H1 (cell line): ENCODE measurements around the gene GGN. TPM values are rescaled to one million over a fixed set of nuclear protein-coding genes. Genes with fewer than 3 reads are reported as not detected.

Source experiments
- CTCF ChIA-PET: fragments of 300-600 bp; sonication (Branson Sonifier 250); formaldehyde crosslinking; loops from one replicate; lab custom pipeline; 2021; ENCODE audit not compliant: partially characterized antibody; lab: Charles Lee
- POLR2A ChIA-PET: fragments of 300-600 bp; sonication (Branson Sonifier 250); formaldehyde crosslinking; loops from one replicate; lab custom pipeline; 2021; ENCODE audit warnings: inconsistent platforms; ENCODE audit not compliant: partially characterized antibody; lab: Charles Lee
- DNase-seq, 2 experiments: peaks; one replicate each; pipeline versions ENCODE4 v3.0.0 to v3.0.0-alpha.2; 2010 to 2022; ENCODE audit warnings: low spot score in 2 of 2, low read depth in 1 of 2, mixed read lengths in 1 of 2
- FAIRE-seq: peaks from 2 replicates; lab custom pipeline; 2011; peaks lifted over from hg19 to GRCh38; lab: Jason Lieb, UNC
- H2AFZ ChIP-seq: 2 replicates; pipeline ENCODE4 v1.8.1; 2012; ENCODE audit warnings: low read length, inconsistent platforms
- H2AK5ac ChIP-seq: 2 replicates; pipeline ENCODE4 v1.6.1; 2013; ENCODE audit warnings: low read depth, low read length
- H2BK120ac ChIP-seq: replicated peaks from 2 replicates; pipeline ENCODE3; 2013; ENCODE audit warnings: low read depth, low read length, inconsistent platforms
- H2BK12ac ChIP-seq: 2 replicates; pipeline ENCODE4 v1.6.1; 2013; ENCODE audit warnings: low read depth, low read length
- H2BK15ac ChIP-seq: 2 replicates; pipeline ENCODE4 v1.6.1; 2013; ENCODE audit warnings: low read length
- H2BK20ac ChIP-seq: 2 replicates; pipeline ENCODE4 v1.6.1; 2013; ENCODE audit warnings: low read length
- H2BK5ac ChIP-seq: 2 replicates; pipeline ENCODE4 v1.6.1; 2013; ENCODE audit warnings: low read depth, low read length
- H3K14ac ChIP-seq: 2 replicates; pipeline ENCODE4 v1.6.1; 2013; ENCODE audit warnings: inconsistent platforms; ENCODE audit not compliant: insufficient read length
- H3K18ac ChIP-seq: 2 replicates; pipeline ENCODE4 v1.6.1; 2013; ENCODE audit warnings: low read length; ENCODE audit errors: extremely low read depth
- H3K23ac ChIP-seq: 2 replicates; pipeline ENCODE4 v1.6.1; 2013; ENCODE audit warnings: inconsistent platforms; ENCODE audit not compliant: insufficient read length
- H3K23me2 ChIP-seq: 2 replicates; pipeline ENCODE4 v1.6.1; 2013; ENCODE audit warnings: low read depth, low read length
- H3K27ac ChIP-seq: 2 replicates; pipeline ENCODE4 v1.6.1; 2011; ENCODE audit warnings: low read depth, low read length, inconsistent platforms
- H3K27me3 ChIP-seq, 4 experiments: replicated peaks in 1 of 4; 1 replicate in 1 of 4; 2 replicates in 3 of 4; pipeline versions ENCODE4 v1.6.1 to v1.8.1; 2011 to 2013; ENCODE audit warnings: low read length in 3 of 4, mild to moderate bottlenecking in 3 of 4, inconsistent platforms in 2 of 4, mixed read lengths in 2 of 4, moderate library complexity in 1 of 4; ENCODE audit not compliant: control insufficient read depth in 3 of 4, insufficient read depth in 3 of 4; ENCODE audit errors: extremely low read depth in 1 of 4
- H3K36me3 ChIP-seq, 4 experiments: 2 replicates each; pipeline versions ENCODE4 v1.6.1 to v1.8.1; 2011 to 2013; ENCODE audit warnings: mild to moderate bottlenecking in 4 of 4, low read length in 3 of 4, moderate library complexity in 2 of 4, control low read depth in 1 of 4, inconsistent platforms in 1 of 4; ENCODE audit not compliant: insufficient read depth in 4 of 4, control insufficient read depth in 2 of 4
- H3K4ac ChIP-seq: replicated peaks from 2 replicates; pipeline ENCODE3; 2013; ENCODE audit warnings: low read length, low read depth, mixed read lengths, inconsistent platforms; ENCODE audit not compliant: insufficient read length
- H3K4me1 ChIP-seq, 4 experiments: replicated peaks in 1 of 4; 1 replicate in 1 of 4; 2 replicates in 3 of 4; pipeline versions ENCODE4 v1.6.1 to v1.8.1; 2011 to 2013; ENCODE audit warnings: low read length in 3 of 4, inconsistent platforms in 2 of 4, mixed read lengths in 1 of 4; ENCODE audit not compliant: insufficient read depth in 4 of 4, control insufficient read depth in 3 of 4
- H3K4me2 ChIP-seq, 2 experiments: 2 replicates each; pipeline versions ENCODE4 v1.6.1 to v1.8.1; 2011 to 2013; ENCODE audit warnings: low read depth in 2 of 2, low read length in 2 of 2, control low read depth in 1 of 2, inconsistent platforms in 1 of 2, mild to moderate bottlenecking in 1 of 2; ENCODE audit not compliant: insufficient read depth in 1 of 2
- H3K4me3 ChIP-seq, 4 experiments: fragments of 200-600, 300-600 bp in 1 of 4; sonication (generic), shearing (Covaris generic), sonication (Bioruptor Twin) in 1 of 4; 2 replicates each; pipeline versions ENCODE4 v1.5.1 to v1.8.1; 2011 to 2016; ENCODE audit warnings: low read length in 4 of 4, low read depth in 3 of 4, control low read depth in 2 of 4, inconsistent platforms in 2 of 4, mild to moderate bottlenecking in 2 of 4, mixed read lengths in 1 of 4, moderate library complexity in 1 of 4; ENCODE audit not compliant: insufficient read depth in 2 of 4; ENCODE audit errors: extremely low read depth in 1 of 4
- H3K56ac ChIP-seq: replicated peaks from 2 replicates; pipeline ENCODE3; 2013; ENCODE audit warnings: low read depth, mild to moderate bottlenecking, mixed read lengths, low read length, inconsistent platforms; ENCODE audit not compliant: insufficient read length
- H3K79me1 ChIP-seq: 2 replicates; pipeline ENCODE4 v1.6.1; 2013; ENCODE audit warnings: low read depth, low read length, control low read depth
- H3K79me2 ChIP-seq, 2 experiments: 2 replicates each; pipeline versions ENCODE4 v1.6.1 to v1.8.1; 2012 to 2013; ENCODE audit warnings: low read length in 2 of 2, mild to moderate bottlenecking in 2 of 2, inconsistent platforms in 1 of 2; ENCODE audit not compliant: insufficient read depth in 2 of 2, control insufficient read depth in 1 of 2
- H3K9ac ChIP-seq, 4 experiments: replicated peaks in 1 of 4; 1 replicate in 1 of 4; 2 replicates in 3 of 4; pipeline versions ENCODE4 v1.6.1 to v1.8.1; 2011 to 2013; ENCODE audit warnings: low read depth in 3 of 4, low read length in 3 of 4, control low read depth in 2 of 4, mild to moderate bottlenecking in 2 of 4, moderate library complexity in 2 of 4, inconsistent platforms in 1 of 4; ENCODE audit errors: extremely low read depth in 1 of 4
- H3K9me3 ChIP-seq, 2 experiments: 2 replicates each; pipeline versions ENCODE4 v1.6.1 to v1.8.1; 2012 to 2013; ENCODE audit warnings: mild to moderate bottlenecking in 2 of 2, moderate library complexity in 2 of 2, control low read depth in 1 of 2, inconsistent platforms in 1 of 2, low read depth in 1 of 2, low read length in 1 of 2, mixed read lengths in 1 of 2; ENCODE audit not compliant: insufficient read depth in 2 of 2
- H4K20me1 ChIP-seq, 2 experiments: replicated peaks in 1 of 2; 2 replicates each; pipeline versions ENCODE3 to v1.8.1; 2011 to 2013; ENCODE audit warnings: inconsistent platforms in 2 of 2, low read length in 2 of 2, mild to moderate bottlenecking in 1 of 2; ENCODE audit not compliant: insufficient read depth in 2 of 2, control insufficient read depth in 1 of 2
- H4K5ac ChIP-seq: 2 replicates; pipeline ENCODE4 v1.6.1; 2013; ENCODE audit warnings: low read length, low read depth, mixed read lengths, inconsistent platforms; ENCODE audit not compliant: insufficient read length
- H4K8ac ChIP-seq: 2 replicates; pipeline ENCODE4 v1.8.0; 2013; ENCODE audit warnings: mild to moderate bottlenecking, moderate library complexity, low read length, inconsistent platforms; ENCODE audit not compliant: insufficient read depth; ENCODE audit errors: extremely low read depth
- H4K91ac ChIP-seq: replicated peaks from 2 replicates; pipeline ENCODE3; 2013; ENCODE audit warnings: low read length, mixed read lengths, inconsistent platforms; ENCODE audit not compliant: insufficient read length
- SP2 ChIP-seq: IDR thresholded peaks from 2 replicates; pipeline ENCODE4 v1.6.1; 2012; ENCODE audit warnings: mild to moderate bottlenecking, low read length, inconsistent platforms
- SP4 ChIP-seq: IDR thresholded peaks from 2 replicates; pipeline ENCODE4 v1.6.1; 2012; ENCODE audit warnings: low read length, inconsistent platforms
- WGBS, 2 experiments: shearing (Covaris generic) in 1 of 2; methylation state at CpG; one replicate each; pipeline versions ENCODE4 v1.1.6 to v1.1.7; 2013 to 2015; ENCODE audit warnings: low lambda C conversion rate in 2 of 2, mixed read lengths in 2 of 2, inconsistent platforms in 1 of 2, low coverage in 1 of 2, missing lambda C conversion rate in 1 of 2; ENCODE audit not compliant: insufficient replicate concordance in 2 of 2, insufficient coverage in 1 of 2, insufficient read length in 1 of 2; ENCODE audit errors: extremely low coverage in 1 of 2, missing lambda C conversion rate in 1 of 2; 5-methylcytosine and 5-hydroxymethylcytosine counted together
- polyA plus RNA-seq, 7 experiments: library from polyadenylated mRNA; depleted of rRNA in 3 of 7; stranded (reverse) in 5 of 7; unstranded in 2 of 7; fragments of >200 nt in 5 of 7; fragments of 200-250 nt in 2 of 7; gene quantifications; 1 replicate in 5 of 7; 2 replicates in 1 of 7; 4 replicates in 1 of 7; pipeline versions ENCODE4 v1.2.1 to v1.2.3, GENCODE V29; 2011 to 2013; ENCODE audit warnings: missing spikeins in 2 of 7, mixed read lengths in 2 of 7
- total RNA-seq: library from RNA; stranded (reverse); fragmentation: NEBNext Ultra II Directional; extraction: Animal tissue kit (Norgen Biotek cat#: 25700); gene quantifications from 2 replicates; pipeline ENCODE4 v1.2.1, GENCODE V29; 2021

GGN gene
- total and polyA plus RNA-seq, 2 of the 8 experiments (the other 6 are each of a cell fraction or from before 2014, with no cell fraction given) = 0.47 to 1.2 TPM

GRCh38 chr19:38375098-38375493 lies 12.7 kb downstream of the GGN start:
- no peak overlapping the region for H3K23ac ChIP-seq
- H2BK12ac ChIP-seq = 0 out of 2 replicates have a peak overlapping the region, but pooled peaks have one; percentile 75
- H4K91ac ChIP-seq = peak overlapping the region; percentile 85
- peak overlapping the region; percentile 85 to 96 (median 90) for H3K4me3 ChIP-seq
- no peak overlapping the region for H2BK120ac ChIP-seq
- peak overlapping the region; percentile 96; the same call in 1 of the 2 replicates for H4K8ac ChIP-seq
- no peak overlapping the region for H2BK15ac ChIP-seq
- DNase-seq (no peak), FAIRE-seq (no peak)
- H3K79me2 ChIP-seq = peaks cover 0 to 22% of the 10 kb centered on the region in 2 experiments; a peak in 2 of 4 replicates
- 6% methylated on average over 18 of the region's 18 CpGs; no CpG with 5 or more reads in 1 of the 2 experiments for WGBS, 2 experiments
- H4K5ac ChIP-seq = peak overlapping the region; percentile 95
- peak overlapping the region; percentile 96 for H3K56ac ChIP-seq
- H3K36me3 ChIP-seq = no peaks in the 10 kb centered on the region; a peak in 4 of 8 replicates
- peaks cover 2 to 3% of the 10 kb centered on the region in 2 experiments for H4K20me1 ChIP-seq
- H3K27ac ChIP-seq = peak overlapping the region; percentile 62; the same call in 1 of the 2 replicates
- peaks cover 7% of the 10 kb centered on the region; the same call in 1 of the 2 replicates for H3K23me2 ChIP-seq
- H3K14ac ChIP-seq = no peak overlapping the region
- H3K18ac ChIP-seq = peak overlapping the region; percentile 98
- ChIA-PET POLR2A (interaction anchor here (1.0 to 3.8 kb wide), 7 partner anchors 9 to 131 kb away, joined by 3 to 35 read pairs (median 6); partner anchors contain the start of genes GGN and SPRED3), CTCF (interaction anchor here (1.2 to 5.7 kb wide), 4 partner anchors 10 to 131 kb away, joined by 4 to 37 read pairs (median 18); no protein-coding TSS in a partner anchor)
- no peak overlapping the region for H2AK5ac ChIP-seq
- H3K79me1 ChIP-seq = peaks cover 14% of the 10 kb centered on the region
- no peak overlapping the region for H2AFZ ChIP-seq
- no peak overlapping the region for H2BK20ac ChIP-seq
- no peaks in the 10 kb centered on the region; a peak in 2 of 7 replicates for H3K27me3 ChIP-seq
- peaks cover 0 to 6% (median 3%) of the 10 kb centered on the region in 4 experiments; a peak in 3 of 7 replicates for H3K4me1 ChIP-seq
- no peaks in the 10 kb centered on the region for H3K9me3 ChIP-seq
- H3K4me2 ChIP-seq = peak overlapping the region; percentile 73 to 100
- TF ChIP-seq SP4 = 0 out of 2 replicates have a peak, but pooled peaks have one; percentile 14
- TF ChIP-seq SP2 = no peak
- H3K4ac ChIP-seq = no peak overlapping the region
- peak overlapping the region; percentile 90 for H2BK5ac ChIP-seq
- peak overlapping the region; percentile 75 to 97 (median 88) for H3K9ac ChIP-seq
